HG02623 (cell line): Measurements from ENCODE around the gene CCR7.

ENCODE experiments used
- ATAC-seq: cut with Tn5 transposase; IDR thresholded peaks from one replicate; pipeline ENCODE4 v1.9.1; 2021; ENCODE audit warnings: moderate library complexity; ENCODE audit not compliant: unreplicated experiment

The CCR7 gene

DNA sequence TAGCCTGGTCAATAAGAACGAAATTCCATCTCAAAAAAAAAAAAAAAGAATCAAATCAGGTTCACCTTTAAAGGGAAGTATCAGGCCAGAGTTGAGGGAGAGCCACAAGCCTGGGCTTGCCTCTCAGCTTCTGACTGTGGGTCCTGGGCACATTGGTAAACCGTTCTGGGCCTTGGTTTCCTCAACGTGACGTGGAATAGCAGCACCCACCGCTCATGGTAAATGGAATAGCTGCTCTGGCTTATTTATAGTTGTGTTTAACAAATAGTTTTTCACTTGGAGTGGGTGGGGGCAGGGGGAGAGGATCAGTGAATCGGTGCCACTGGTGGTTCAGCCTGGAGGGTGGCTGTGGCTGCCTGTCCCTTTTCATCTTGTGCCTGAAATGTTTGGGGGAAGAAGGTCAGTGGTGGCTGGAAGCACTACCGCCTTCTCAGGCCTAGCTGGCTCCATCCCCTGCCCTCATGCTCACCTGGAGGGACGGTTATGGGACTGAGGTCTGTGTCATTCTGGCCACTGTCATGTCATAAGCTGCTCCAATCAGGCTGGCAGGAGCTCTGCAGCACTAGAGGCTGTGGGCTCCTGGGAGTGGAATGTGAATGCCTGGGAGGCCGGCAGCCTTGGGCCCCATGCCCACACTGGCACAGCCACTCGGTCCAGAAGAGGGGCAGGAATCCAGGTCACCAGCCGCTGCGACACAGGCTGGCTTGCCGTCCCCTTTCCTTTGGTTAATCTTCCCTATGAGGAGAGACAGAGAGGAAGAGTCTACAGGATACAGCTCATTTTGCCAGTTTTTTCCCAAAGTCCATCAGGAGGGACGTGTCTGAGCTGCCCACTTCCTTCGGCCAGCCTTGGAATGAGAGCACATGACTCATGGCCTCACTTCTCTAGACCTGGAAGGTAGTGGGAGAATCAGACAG is 27.0 kb downstream of the CCR7 start:
- no peak for ATAC-seq

DNA sequence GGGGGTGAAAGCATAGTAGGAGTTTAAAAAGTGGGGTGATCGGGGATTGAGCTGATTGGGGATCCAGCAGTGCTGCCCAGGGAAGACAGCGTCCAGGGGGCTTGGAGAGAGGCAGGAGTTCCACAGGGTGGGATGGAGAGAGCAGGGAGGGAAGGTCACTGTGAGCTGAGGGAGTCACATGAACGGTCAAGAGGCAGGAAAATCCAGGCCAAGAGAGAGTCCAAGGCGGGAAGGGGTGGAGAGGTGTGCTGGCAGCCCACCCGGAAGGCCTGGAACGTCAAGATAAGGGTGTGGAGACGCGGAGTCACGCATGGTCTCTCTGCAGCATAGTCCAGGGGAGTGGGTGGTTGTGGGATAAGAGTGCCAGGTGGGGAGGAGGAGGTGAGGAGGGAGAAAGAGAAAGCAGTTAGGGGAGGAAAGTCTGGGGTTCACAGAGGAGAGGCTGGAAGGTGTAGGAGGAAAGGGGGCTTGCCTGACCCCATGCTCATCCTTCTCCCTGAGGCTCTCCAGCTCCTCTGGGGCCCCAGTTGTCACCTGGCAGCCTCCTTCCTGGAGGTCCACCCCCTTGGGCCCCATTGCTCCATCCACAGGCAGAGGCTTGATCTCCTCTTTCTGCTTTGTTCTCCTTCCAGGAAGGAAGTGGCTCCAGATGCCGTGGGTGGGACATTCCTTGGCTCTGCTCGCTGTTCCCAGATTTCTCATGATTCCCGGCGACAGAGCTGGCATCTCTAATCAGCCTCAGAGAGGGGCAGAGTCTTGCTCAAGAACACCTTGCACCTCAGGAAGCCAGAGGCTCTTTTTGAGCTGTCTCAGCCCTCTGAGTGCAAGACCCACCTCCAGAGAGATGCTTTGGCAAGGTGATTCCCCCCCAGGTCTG is 28.7 kb downstream of the CCR7 start:
- no peak for ATAC-seq

DNA sequence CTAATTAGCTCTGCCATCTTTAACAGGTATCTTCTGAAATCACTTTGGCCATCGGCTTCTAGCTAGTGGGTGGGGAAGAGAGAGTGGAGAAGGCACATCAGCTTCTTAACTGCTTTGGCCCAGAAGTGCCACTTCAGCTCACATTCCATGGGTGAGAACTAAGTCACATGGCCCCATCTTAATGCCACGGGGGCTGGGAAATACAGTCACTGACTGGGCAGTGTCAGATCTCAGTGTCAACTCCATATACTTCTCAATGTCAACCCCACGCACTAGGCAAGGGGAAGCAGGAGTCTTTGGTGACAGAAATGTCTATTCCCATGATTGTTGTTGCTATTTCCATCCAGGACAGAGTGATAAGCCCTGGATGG is 29.4 kb downstream of the CCR7 start:
- ATAC-seq, result no peak

DNA sequence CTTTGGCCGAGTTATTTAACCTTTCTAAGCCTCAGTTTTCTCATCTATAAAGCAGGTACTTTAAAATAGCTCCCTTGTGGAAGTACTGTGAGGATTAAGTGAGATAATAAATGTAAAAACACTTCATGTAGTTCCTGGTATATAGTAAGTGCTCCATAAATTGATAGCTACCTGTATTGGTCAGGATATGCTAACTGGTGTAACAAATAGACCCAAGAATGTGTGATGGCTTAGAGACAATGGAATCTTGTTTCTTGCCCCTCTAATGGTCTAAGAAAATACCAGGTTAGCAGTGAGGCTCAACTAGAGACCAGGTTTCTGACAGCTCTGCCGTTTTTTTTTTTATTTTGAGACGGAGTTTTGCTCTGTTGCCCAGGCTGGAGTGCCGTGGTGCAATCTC is 29.8 kb downstream of the CCR7 start:
- no peak for ATAC-seq

DNA sequence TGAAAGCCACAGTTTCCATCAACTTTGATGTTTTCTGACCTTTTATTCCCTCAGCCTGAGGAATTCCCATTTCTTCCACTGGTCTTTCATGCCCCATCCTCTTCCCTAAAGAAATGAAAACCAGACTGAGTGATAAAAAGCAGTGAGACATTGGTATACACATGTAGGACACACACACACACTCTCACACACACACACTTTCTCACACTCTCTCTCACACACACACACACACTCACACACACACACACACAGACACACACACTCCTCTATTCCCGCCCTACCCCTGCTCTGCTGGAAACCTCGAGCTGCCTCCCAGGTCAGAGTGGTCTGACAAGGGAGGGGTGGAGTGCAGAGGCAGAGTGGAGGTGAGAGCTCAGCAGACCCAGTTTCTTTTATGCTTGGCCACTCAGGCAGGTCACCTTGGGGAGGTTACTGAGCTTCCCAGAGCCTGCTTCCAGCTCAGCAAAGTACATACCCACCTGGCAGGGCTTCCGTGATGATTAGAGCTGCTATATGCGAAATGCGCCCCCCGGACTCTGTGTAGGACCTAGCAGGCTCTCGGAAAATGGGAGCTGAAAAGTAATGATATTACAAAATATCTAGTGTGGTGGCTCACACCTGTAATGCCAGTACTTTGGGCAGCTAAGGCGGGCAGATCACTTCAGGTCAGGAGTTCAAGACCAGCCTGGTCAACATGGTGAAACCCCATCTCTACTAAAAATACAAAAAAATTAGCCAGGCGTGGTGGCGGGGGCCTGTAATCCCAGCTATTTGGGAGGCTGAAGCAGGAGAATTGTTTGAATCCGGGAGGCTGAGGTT is 30.7 kb downstream of the CCR7 start:
- no peak for ATAC-seq

DNA sequence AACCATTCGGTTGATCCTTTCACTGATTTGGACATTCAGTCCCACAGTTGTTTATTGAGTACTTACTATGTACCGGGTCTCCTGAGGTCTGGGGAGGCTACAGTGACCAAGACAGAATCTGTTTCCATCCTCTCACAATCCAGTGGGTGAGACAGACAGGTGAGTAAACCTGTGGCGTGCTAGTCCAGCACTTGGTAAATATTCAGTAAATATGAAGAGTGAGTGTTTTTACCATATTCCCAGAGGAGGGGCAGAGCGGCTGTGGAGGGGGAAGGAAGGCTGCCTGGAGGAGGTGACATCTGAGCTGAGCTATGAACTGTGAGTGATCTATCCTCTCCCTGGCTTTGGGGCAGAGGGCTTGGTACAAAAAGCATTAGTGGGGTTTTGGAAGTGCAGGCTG is 31.4 kb downstream of the CCR7 start:
- no peak for ATAC-seq

DNA sequence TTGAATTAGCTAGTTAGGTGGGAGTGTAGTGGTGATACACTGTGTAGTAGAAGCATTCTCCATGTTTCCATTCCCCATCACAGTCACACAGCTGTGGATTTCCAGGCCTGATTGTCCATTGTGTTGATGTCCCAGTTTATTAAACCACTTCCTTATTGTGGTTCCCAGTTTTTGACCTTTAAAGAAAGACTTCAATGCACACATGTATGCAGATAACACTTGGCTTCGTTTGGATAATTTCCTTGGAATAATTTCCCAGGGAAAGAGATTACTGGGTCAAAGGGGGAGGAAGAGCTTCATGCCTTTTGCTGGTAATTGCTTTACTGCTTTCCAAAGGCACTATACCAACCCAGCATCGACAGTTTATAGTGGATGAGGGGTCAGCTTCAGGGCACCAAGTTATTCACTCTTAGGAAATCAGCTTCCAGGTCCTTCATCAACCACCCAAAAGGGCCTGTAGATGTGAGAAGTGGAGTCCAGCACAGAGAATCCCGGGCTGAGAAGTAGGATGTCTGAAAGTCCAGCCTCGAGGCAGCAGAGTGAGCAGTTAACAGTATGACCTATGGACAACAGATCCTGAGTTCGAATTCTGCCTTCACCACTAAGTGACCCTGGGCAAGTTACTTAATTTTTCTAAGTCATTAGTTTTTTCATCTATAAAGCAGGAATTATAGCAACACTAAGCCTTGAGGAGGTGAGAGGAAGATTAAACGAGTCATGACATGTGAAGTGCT is 32.6 kb downstream of the CCR7 start:
- no peak for ATAC-seq

DNA sequence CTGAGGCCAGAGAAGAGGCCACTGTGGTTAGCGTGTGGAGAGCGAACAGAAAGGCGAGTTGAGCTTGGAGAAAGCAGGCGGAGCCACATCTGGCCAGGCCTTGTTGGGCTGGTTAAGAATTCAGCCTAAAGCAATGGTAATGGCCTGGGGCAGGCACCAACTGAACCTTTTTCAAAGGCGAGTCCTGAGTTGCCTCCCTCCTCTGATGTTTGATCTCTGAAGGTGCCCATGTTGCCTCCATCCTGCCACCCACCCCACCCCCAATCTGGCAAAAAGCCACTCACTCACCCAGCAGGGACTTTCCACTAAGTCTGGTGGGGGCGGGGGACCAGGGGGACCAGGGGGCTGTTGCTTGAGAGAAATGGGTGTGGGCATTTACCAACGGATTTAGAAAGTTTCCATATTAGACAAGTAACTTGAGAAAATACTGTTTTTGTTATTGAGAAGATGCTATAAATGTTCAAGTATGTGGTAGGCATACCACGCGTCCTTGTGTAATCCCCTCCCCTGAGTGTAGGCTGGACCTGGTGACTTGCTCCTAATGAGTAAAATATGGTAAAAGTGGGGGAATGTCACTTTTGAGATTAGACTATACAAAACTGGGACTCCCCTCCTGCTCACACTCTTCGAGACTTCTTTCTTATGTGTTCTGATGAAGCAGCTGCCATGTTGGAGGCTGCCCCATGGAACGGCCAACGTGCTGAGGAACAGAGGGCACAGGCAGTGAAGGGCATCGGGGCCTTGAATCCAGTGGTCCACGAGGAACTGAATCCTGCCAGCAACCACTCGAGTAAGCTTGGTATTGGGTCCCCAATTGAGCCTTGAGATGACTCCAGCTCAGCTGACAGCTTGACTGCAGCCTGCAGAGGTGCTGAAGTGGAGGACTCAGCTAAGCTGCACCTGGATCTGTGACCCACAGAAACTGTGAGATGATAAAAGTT is 34.0 kb downstream of the CCR7 start:
- no peak for ATAC-seq

DNA sequence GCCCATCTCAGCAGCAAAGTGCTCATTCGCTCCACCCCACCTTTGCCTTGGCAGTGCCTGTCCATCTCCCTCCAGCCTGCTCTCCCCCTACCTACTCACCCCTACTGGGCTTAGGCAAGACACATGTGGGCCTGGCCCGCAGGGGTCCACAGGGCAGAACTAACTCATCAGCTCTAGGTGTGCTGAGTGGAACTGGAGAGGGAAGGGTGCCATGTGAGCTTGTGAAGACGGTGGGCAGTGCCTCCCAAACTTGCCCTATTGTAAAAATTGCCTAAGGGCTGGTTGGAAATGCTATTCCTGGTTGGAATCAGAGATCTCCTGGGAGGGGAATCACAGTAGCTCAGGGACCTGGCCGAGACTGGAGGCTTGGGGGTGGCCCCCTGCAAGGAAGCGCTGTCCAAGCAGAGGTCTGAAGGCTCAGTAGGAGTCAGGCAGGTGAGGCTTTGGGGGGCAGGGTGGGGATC is 34.7 kb downstream of the CCR7 start:
- ATAC-seq, result no peak

DNA sequence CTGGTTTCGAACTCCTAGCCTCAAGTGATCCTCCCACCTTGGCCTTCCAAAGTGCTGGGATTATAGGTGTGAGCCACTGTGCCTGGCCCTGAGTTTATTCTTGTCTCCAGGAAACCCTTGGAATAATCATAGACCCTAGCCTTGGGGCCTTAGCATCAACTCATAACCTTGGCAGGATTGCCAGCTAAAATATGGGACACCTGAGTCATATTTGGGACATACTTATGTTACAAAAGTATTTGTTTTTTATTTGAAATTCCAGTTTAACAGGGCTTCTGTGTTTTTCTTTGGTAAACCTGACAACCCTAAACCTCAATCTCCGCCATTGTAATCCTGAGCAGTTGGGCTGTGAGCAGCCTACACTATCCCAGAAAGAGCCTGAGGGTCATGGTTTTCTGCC is 35.3 kb downstream of the CCR7 start:
- no peak for ATAC-seq

DNA sequence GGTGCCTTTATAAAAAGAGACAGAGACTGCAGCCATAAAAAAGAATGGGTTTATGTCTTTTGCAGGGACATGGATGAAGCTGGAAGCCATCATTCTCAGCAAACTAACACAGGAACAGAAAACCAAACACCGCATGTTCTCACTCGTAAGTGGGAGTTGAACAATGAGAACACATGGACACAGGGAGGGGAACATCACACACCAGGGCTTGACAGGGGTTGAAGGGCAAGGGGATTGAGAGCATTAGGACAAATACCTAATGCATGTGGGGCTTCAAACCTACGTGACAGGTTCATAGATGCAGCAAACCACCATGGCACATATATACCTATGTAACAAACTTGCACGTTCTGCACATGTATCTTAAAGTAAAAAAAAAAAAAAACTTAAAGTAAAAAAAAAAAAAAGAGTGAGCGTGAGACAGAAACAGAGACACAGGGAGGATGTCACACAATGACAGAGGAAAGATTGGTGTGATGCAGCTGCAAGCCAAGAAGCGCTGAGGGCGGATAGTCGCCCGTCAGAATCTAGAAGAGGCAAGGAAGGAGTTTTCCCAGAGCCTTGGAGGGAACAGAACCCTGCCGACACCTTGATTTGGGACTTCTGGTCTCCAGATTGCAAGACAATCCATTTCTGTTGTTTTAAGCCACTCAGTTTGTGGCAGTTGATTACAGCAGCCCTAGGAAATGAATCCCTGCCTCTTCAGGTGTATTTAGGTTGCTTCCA is 36.4 kb downstream of the CCR7 start:
- no peak for ATAC-seq

DNA sequence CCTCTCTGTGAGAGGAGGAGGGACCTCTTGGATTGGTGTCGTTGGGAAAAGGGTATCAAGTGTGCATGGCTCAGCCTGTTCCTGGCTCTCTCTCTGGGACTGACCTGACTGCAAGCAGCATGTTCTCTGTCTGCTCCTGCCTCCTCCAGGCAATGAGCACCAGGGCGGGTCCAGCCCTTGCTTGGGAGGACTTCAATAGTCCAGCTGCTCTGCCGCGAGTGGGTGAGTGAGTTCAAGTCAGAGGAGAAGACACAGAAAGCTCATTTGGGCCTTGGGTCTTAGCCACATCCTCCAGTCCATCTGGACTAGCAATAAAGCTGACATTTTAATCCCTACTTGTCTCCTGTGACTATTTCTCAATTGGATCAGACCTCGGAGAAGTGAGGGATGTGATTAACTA is 38.6 kb downstream of the CCR7 start:
- no peak for ATAC-seq

DNA sequence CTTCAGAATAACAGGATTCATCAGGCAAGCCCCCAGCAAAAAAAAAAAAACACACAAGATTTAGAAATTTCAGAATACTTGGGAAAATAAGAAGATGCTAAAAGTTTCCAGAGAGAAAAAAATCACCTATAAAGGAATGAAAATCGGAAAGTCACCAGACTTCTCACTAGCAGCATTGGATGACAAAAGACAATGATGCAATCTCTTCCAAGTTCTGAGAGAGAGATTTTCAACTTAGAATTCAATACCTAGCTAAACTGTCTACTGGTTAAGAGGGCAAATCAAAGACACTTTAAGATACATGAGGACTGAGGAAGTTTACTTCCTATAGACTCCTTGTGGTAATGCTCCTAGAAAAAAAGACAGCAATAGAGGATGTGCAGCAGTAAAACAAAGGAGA is 40.0 kb downstream of the CCR7 start:
- ATAC-seq, result no peak

DNA sequence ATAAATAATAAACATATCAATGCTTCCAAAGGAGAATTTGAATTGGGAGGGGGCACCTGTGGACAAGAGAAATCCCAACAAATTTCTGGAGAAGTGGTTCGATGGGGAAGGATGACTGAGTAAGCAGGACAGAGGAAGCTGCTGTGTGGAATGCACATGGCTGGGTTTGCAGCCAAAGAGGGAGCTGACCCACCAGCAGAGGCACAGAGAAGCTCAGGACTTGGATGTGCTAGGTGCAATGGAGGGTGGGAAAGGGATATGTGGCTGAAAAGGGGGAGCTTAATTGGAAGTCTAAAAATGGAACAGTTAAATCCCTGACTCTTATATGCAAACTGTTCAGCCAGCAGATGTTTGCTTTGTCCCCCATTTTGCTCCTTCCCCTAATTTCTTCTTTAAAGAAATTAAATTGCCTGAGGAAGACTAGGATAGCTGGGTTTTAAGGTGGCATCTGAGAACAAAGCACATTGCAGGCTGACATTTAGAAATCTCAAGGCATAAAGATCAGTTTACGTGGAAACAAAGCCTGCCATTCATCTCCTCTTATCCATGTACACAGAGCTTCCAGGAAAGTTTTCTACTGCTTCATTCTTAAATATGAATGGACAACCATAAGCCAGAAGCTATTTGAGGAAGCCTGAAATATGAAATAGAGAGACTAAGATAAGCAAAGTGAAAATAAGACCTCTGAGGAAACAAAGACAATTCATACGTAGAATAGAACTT is 40.9 kb downstream of the CCR7 start:
- ATAC-seq, result no peak

DNA sequence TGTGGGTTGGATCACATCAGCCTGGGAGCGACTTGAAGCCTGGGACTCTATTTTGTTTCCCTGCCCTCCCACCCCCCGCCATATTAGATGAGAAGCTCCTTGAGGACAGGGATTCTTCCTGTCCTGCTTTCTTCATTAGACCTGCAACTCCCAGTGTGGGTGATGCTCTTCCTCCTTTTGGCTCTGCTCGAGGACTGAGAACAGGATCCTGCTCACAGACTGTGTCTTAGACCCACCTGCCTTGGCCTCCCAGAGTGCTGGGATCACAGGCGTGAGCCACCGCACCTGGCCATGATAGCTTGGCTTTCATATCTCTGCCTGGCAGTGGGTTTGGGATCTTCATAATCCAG is 42.3 kb downstream of the CCR7 start:
- no peak for ATAC-seq

DNA sequence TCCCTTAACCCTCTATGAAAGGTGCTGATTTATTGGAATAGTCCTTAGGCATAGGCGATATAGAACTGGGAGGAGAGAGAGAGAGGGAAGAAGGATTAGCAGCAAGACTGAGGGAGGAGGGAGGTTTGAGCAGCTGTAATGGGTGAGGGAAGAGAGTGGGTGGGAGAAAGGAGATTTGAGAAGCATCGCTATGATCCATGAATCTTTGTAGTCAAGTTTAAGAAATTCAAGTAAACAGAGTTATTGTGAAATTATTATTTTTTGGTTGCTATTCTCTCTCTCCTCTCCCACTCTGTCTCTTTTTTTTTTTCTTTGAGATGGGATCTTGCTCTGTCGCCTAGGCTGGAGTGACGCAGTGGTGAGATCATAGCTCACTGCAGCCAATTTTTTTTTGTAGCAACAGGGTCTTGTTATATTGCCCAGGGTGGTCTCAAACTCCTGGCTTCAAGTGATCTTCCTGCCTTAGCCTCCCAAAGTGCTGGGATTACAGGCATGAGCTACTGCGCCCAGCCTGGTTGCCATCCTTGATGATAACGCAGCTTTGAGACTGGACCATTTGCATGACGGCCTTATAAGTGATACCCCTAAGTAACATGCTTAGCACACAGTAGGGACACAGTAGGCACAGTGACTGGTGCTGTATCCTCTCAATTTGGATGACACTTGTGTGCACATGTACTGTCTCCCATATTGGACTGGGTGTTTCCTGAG is 42.9 kb downstream of the CCR7 start:
- no peak for ATAC-seq

DNA sequence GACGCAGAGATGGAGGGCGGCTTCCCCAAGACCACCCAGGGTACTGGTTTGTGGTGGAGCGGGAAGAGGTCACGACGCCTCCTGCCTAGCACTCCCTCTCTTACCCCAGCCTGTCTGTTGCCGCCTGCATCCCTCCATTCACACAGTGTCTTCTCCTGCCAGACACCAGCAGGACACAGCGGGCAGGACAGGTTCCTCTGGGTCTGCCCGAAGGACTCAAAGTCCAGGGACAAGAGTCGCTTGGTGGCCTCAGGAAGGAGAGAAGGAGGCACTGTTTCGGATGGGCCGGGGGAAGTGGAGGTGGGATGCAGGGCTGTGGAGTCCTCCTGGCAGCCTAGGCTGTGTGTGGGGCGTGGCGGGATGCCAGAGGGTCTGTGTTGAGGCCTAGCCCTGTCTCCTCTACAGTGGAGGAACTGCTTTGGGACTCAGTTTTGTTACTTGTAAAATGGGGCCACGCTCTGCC is 44.2 kb downstream of the CCR7 start:
- no peak for ATAC-seq
